Hepatocyte (in vitro differentiated cells): Measurements from ENCODE around the gene ZNF146. TPM values are rescaled to one million over a fixed set of nuclear protein-coding genes. Genes with fewer than 3 reads are reported as not detected.

ENCODE experiments used
- DNase-seq: peaks from one replicate; pipeline ENCODE4 v3.0.0-alpha.2; 2016; ENCODE audit warnings: low spot score
- H2AFZ ChIP-seq: fragments of 200-600 bp; sonication (generic); 2 replicates; pipeline ENCODE4 v1.6.0; 2016; ENCODE audit warnings: antibody characterized with exemption, mild to moderate bottlenecking
- H3K27ac ChIP-seq: fragments of 200-600 bp; sonication (generic); 2 replicates; pipeline ENCODE4 v1.5.1; 2016; ENCODE audit warnings: mild to moderate bottlenecking
- H3K27me3 ChIP-seq: fragments of 200-600 bp; sonication (generic); 2 replicates; pipeline ENCODE4 v1.6.1; 2016
- H3K36me3 ChIP-seq: fragments of 200-600 bp; sonication (generic); replicated peaks from 2 replicates; pipeline ENCODE4 v1.5.1; 2016; ENCODE audit warnings: low read depth; ENCODE audit not compliant: insufficient read depth
- H3K4me1 ChIP-seq: fragments of 200-600 bp; sonication (generic); 2 replicates; pipeline ENCODE4 v1.5.1; 2016; ENCODE audit warnings: mild to moderate bottlenecking, moderate library complexity; ENCODE audit not compliant: insufficient read depth
- H3K4me2 ChIP-seq: fragments of 200-600 bp; sonication (generic); 2 replicates; pipeline ENCODE4 v1.6.0; 2016
- H3K4me3 ChIP-seq: fragments of 200-600 bp; sonication (generic); 2 replicates; pipeline ENCODE4 v1.5.1; 2016; ENCODE audit warnings: mild to moderate bottlenecking
- H3K79me2 ChIP-seq: fragments of 200-600 bp; sonication (generic); 2 replicates; pipeline ENCODE4 v1.6.0; 2017; ENCODE audit warnings: mild to moderate bottlenecking
- H3K9me2 ChIP-seq: fragments of 200-600 bp; sonication (generic); replicated peaks from 2 replicates; pipeline ENCODE4 v1.6.0; 2017; ENCODE audit warnings: mild to moderate bottlenecking; ENCODE audit not compliant: insufficient read depth
- H3K9me3 ChIP-seq: fragments of 200-600 bp; sonication (generic); 2 replicates; pipeline ENCODE4 v1.5.1; 2016; ENCODE audit warnings: low read depth, mild to moderate bottlenecking
- H4K20me1 ChIP-seq: fragments of 200-600 bp; sonication (generic); 2 replicates; pipeline ENCODE4 v1.6.0; 2016; ENCODE audit warnings: mild to moderate bottlenecking; ENCODE audit not compliant: insufficient read depth, poor library complexity, severe bottlenecking
- EZH2 ChIP-seq: fragments of 200-600 bp; sonication (generic); IDR thresholded peaks from 2 replicates; pipeline ENCODE4 v1.6.1; 2016; ENCODE audit warnings: antibody characterized with exemption, mild to moderate bottlenecking, borderline replicate concordance
- EZH2phosphoT487 ChIP-seq: fragments of 200-600 bp; sonication (generic); IDR thresholded peaks from one replicate; pipeline ENCODE4 v1.6.1; 2018; ENCODE audit warnings: antibody characterized with exemption, mild to moderate bottlenecking, low read depth, moderate library complexity; ENCODE audit not compliant: unreplicated experiment, severe bottlenecking
- WGBS: methylation state at CpG from one replicate; pipeline ENCODE4 v1.1.6; 2016; ENCODE audit warnings: low lambda C conversion rate; ENCODE audit errors: missing lambda C conversion rate; 5-methylcytosine and 5-hydroxymethylcytosine counted together
- polyA plus RNA-seq: library from polyadenylated mRNA; unstranded; fragments of >200 nt; fragmentation: Nextera tagmentation; extraction: Ambion mirVana; gene quantifications from 2 replicates; pipeline ENCODE4 v1.2.1, GENCODE V29; 2016
- total RNA-seq: library from RNA; depleted of rRNA; stranded (reverse); fragments of >200 nt; gene quantifications from 2 replicates; pipeline ENCODE4 v1.2.3, GENCODE V29; 2014
- TF ChIP-seq, protein P1 (sequence below): fragments of 200-600 bp; sonication (generic); IDR thresholded peaks from 2 replicates; pipeline ENCODE4 v1.5.1; 2016; ENCODE audit warnings: antibody characterized with exemption, mild to moderate bottlenecking; ENCODE audit not compliant: poor library complexity

Gene ZNF146
- total and polyA plus RNA-seq, 2 experiments from 2014 or later: 46.4 to 106 TPM

DNA sequence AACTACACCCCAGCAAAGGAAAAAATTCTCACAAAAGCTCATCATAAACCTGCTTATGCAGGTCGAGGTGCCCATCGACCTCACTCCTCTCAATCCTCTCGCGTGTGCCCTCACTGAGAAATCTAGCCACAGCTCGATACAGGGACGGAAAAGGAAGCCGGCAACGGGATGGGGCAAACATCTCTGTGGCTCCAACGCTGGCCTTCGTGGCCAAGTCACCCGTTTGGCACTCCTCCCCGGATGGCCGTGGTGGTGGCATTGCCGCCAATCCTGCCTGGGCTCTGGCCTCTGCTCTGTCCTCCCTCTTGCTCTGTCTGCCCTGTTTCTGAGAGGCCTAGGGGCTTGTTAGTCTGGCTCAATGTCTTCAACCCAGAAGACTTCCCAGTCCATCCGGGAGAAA is 41.2 kb downstream of the ZNF146 start:
- DNase-seq: no peak
- Histone ChIP-seq H3K27me3 (no peaks in the 10 kb centered on the region), H3K4me3 (no peak overlapping the region), H3K4me2 (no peak overlapping the region), H4K20me1 (no peaks in the 10 kb centered on the region), H3K9me2 (no peaks in the 10 kb centered on the region), H3K27ac (no peak overlapping the region), H3K79me2 (no peaks in the 10 kb centered on the region), H3K36me3 (no peaks in the 10 kb centered on the region), H2AFZ (no peak overlapping the region), H3K9me3 (no peaks in the 10 kb centered on the region), H3K4me1 (no peaks in the 10 kb centered on the region)
- WGBS: 93% methylated on average over 15 of the region's 15 CpGs
- TF ChIP-seq, protein P1, sequence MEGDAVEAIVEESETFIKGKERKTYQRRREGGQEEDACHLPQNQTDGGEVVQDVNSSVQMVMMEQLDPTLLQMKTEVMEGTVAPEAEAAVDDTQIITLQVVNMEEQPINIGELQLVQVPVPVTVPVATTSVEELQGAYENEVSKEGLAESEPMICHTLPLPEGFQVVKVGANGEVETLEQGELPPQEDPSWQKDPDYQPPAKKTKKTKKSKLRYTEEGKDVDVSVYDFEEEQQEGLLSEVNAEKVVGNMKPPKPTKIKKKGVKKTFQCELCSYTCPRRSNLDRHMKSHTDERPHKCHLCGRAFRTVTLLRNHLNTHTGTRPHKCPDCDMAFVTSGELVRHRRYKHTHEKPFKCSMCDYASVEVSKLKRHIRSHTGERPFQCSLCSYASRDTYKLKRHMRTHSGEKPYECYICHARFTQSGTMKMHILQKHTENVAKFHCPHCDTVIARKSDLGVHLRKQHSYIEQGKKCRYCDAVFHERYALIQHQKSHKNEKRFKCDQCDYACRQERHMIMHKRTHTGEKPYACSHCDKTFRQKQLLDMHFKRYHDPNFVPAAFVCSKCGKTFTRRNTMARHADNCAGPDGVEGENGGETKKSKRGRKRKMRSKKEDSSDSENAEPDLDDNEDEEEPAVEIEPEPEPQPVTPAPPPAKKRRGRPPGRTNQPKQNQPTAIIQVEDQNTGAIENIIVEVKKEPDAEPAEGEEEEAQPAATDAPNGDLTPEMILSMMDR: no peak
- TF ChIP-seq EZH2 (no peak), EZH2phosphoT487 (no peak)

GRCh38 chr19:36256853-36257519 is 42.1 kb downstream of the ZNF146 start:
- Histone ChIP-seq H3K27ac (no peak overlapping the region), H4K20me1 (no peaks in the 10 kb centered on the region), H3K4me1 (no peaks in the 10 kb centered on the region), H3K36me3 (no peaks in the 10 kb centered on the region), H3K4me3 (no peak overlapping the region), H3K4me2 (no peak overlapping the region), H3K9me3 (no peaks in the 10 kb centered on the region), H3K27me3 (no peaks in the 10 kb centered on the region), H2AFZ (no peak overlapping the region), H3K79me2 (no peaks in the 10 kb centered on the region), H3K9me2 (no peaks in the 10 kb centered on the region)
- WGBS: 97% methylated on average over 39 of the region's 42 CpGs
- TF ChIP-seq, protein P1: no peak
- TF ChIP-seq EZH2phosphoT487 (no peak), EZH2 (no peak)
- DNase-seq: no peak

DNA sequence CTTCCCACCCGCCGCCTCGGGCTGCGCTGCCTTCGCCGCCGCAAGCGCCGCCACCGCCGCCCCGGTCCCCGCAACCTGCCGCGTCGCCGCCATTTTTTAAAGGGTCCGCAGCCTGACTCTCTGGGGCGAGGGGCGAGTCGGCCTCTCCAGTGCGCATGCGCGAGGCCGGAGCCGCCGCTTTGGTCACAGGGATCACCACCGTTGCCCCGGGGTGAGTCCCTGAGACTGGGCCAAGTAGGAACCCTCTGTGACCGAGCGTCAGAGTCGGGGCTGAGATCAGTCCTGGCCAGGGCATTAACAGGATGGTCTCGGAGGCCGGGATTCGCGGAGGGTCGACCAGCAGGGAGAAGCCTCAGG is 42.6 kb downstream of the ZNF146 start:
- no peaks in the 10 kb centered on the region for H3K79me2 ChIP-seq
- H3K27ac ChIP-seq: no peak overlapping the region
- H4K20me1 ChIP-seq: no peaks in the 10 kb centered on the region
- no peaks in the 10 kb centered on the region for H3K27me3 ChIP-seq
- DNase-seq: no peak
- 95% methylated on average over 36 of the region's 37 CpGs for WGBS
- no peak overlapping the region for H3K4me2 ChIP-seq
- no peaks in the 10 kb centered on the region for H3K9me3 ChIP-seq
- no peak overlapping the region for H2AFZ ChIP-seq
- TF ChIP-seq, protein P1: no peak
- TF ChIP-seq EZH2phosphoT487: no peak
- no peak for TF ChIP-seq EZH2
- H3K9me2 ChIP-seq: no peaks in the 10 kb centered on the region
- no peaks in the 10 kb centered on the region for H3K4me1 ChIP-seq
- no peaks in the 10 kb centered on the region for H3K36me3 ChIP-seq
- no peak overlapping the region for H3K4me3 ChIP-seq
